GM12891 (cell line): Measurements from ENCODE around the gene FSTL4.

Experiments
- POLR2A ChIP-seq: IDR thresholded peaks from 2 replicates; pipeline ENCODE4 v1.6.1; 2011; ENCODE audit warnings: low read depth, low read length, control low read depth
- POLR2AphosphoS5 ChIP-seq: IDR thresholded peaks from 2 replicates; pipeline ENCODE4 v1.6.1; 2011; ENCODE audit warnings: low read depth, low read length, control low read depth
- SPI1 ChIP-seq: IDR thresholded peaks from 2 replicates; pipeline ENCODE4 v1.6.1; 2011; ENCODE audit warnings: low read depth, low read length, control low read depth
- TAF1 ChIP-seq: IDR thresholded peaks from 2 replicates; pipeline ENCODE4 v1.6.1; 2011; ENCODE audit warnings: low read depth, low read length, control low read depth

GRCh38 chr5:133377736-133378135 is 234.6 kb downstream of the FSTL4 start:
- TF ChIP-seq POLR2AphosphoS5 = no peak
- no peak for TF ChIP-seq TAF1
- TF ChIP-seq POLR2A = no peak
- TF ChIP-seq SPI1 = no peak
